Liver (tissue), 9 donors: ENCODE measurements around the gene ZEB1. TPM values are rescaled to one million over a fixed set of nuclear protein-coding genes. Genes with fewer than 3 reads are reported as not detected.

Experiments
- DNase-seq: peaks from one replicate; pipeline ENCODE4 v3.0.0-alpha.2; 2017; ENCODE audit warnings: low spot score
- H3K27ac ChIP-seq, 2 donors: one replicate each; pipeline ENCODE4 v1.7.0; 2013; ENCODE audit warnings: inconsistent platforms in 2 of 2, low read length in 2 of 2, control low read depth in 1 of 2, low read depth in 1 of 2, mild to moderate bottlenecking in 1 of 2
- H3K27me3 ChIP-seq, 4 donors: one replicate each; pipeline versions ENCODE4 v1.6.1 to v1.7.0; 2013; ENCODE audit warnings: low read length in 3 of 4, inconsistent platforms in 1 of 4, mild to moderate bottlenecking in 1 of 4, moderate library complexity in 1 of 4; ENCODE audit not compliant: control insufficient read depth in 4 of 4, insufficient read depth in 4 of 4
- H3K36me3 ChIP-seq, 4 donors: one replicate each; pipeline versions ENCODE4 v1.6.1 to v1.7.0; 2013; ENCODE audit warnings: low read length in 3 of 4, mild to moderate bottlenecking in 3 of 4, low read depth in 1 of 4, moderate library complexity in 1 of 4; ENCODE audit not compliant: control insufficient read depth in 4 of 4, insufficient read depth in 3 of 4
- H3K4me1 ChIP-seq, 4 donors: one replicate each; pipeline versions ENCODE4 v1.6.1 to v1.7.0; 2013; ENCODE audit warnings: low read length in 3 of 4, mild to moderate bottlenecking in 3 of 4, moderate library complexity in 1 of 4; ENCODE audit not compliant: control insufficient read depth in 4 of 4, insufficient read depth in 4 of 4
- H3K4me3 ChIP-seq, 3 donors: one replicate each; pipeline versions ENCODE4 v1.6.1 to v1.7.0; 2013; ENCODE audit warnings: low read length in 3 of 3, control low read depth in 1 of 3, low read depth in 1 of 3, mild to moderate bottlenecking in 1 of 3
- H3K9ac ChIP-seq, 2 donors: one replicate each; pipeline ENCODE4 v1.7.0; 2013; ENCODE audit warnings: low read length in 2 of 2, mild to moderate bottlenecking in 2 of 2, moderate library complexity in 2 of 2, control low read depth in 1 of 2, low read depth in 1 of 2
- H3K9me3 ChIP-seq, 4 donors: one replicate each; pipeline versions ENCODE4 v1.6.1 to v1.7.0; 2013; ENCODE audit warnings: low read length in 3 of 4; ENCODE audit not compliant: control insufficient read depth in 4 of 4
- EGR1 ChIP-seq, 2 donors: IDR thresholded peaks; 2 replicates each; pipeline ENCODE4 v1.6.1; 2016 to 2018; ENCODE audit warnings: antibody characterized with exemption in 2 of 2, low read depth in 2 of 2
- FOXA2 ChIP-seq: IDR thresholded peaks from 2 replicates; pipeline ENCODE4 v1.6.1; 2016; ENCODE audit warnings: antibody characterized with exemption
- GABPA ChIP-seq, 2 donors: IDR thresholded peaks in 1 of 2; conservative IDR thresholded peaks in 1 of 2; 2 replicates each; pipeline ENCODE4 v1.6.1; 2016; ENCODE audit warnings: antibody characterized with exemption in 2 of 2, mild to moderate bottlenecking in 1 of 2, moderate library complexity in 1 of 2
- HNF4A ChIP-seq, 2 donors: conservative IDR thresholded peaks; 2 replicates each; pipeline ENCODE4 v1.6.1; 2016; ENCODE audit warnings: antibody characterized with exemption in 2 of 2, mild to moderate bottlenecking in 2 of 2
- HNF4G ChIP-seq: IDR thresholded peaks from 2 replicates; pipeline ENCODE4 v1.6.1; 2016; ENCODE audit warnings: antibody characterized with exemption
- JUND ChIP-seq, 2 donors: IDR thresholded peaks; 2 replicates each; pipeline ENCODE4 v1.6.1; 2016; ENCODE audit warnings: antibody characterized with exemption in 2 of 2
- NR2F2 ChIP-seq: IDR thresholded peaks from 2 replicates; pipeline ENCODE4 v1.6.1; 2016; ENCODE audit warnings: antibody characterized with exemption
- RAD21 ChIP-seq, 2 donors: IDR thresholded peaks; 2 replicates each; pipeline ENCODE4 v1.6.1; 2016; ENCODE audit warnings: antibody characterized with exemption in 2 of 2, mild to moderate bottlenecking in 2 of 2
- RXRA ChIP-seq, 2 donors: IDR thresholded peaks; 2 replicates each; pipeline ENCODE4 v1.6.1; 2017 to 2018; ENCODE audit warnings: antibody characterized with exemption in 2 of 2, mild to moderate bottlenecking in 1 of 2
- SP1 ChIP-seq: IDR thresholded peaks from 2 replicates; pipeline ENCODE4 v1.6.1; 2018; ENCODE audit warnings: antibody characterized with exemption, mild to moderate bottlenecking
- TAF1 ChIP-seq: conservative IDR thresholded peaks from 2 replicates; pipeline ENCODE4 v1.6.1; 2016; ENCODE audit warnings: antibody characterized with exemption, mild to moderate bottlenecking
- YY1 ChIP-seq: IDR thresholded peaks from 2 replicates; pipeline ENCODE4 v1.6.1; 2016; ENCODE audit warnings: antibody characterized with exemption, mild to moderate bottlenecking
- WGBS: extraction: QIAGEN DNeasy Blood & Tissue Kit; methylation state at CpG from one replicate; pipeline ENCODE4 v1.1.7; 2013; 5-methylcytosine and 5-hydroxymethylcytosine counted together
- polyA plus RNA-seq, 2 donors: library from polyadenylated mRNA; stranded (reverse) in 1 of 2; unstranded in 1 of 2; fragments of 200-250 nt in 1 of 2; fragments of >200 nt in 1 of 2; fragmentation: Nextera tagmentation in 1 of 2; extraction: Ambion mirVana in 1 of 2; gene quantifications; one replicate each; pipeline versions ENCODE4 v1.2.1 to v1.2.3, GENCODE V29; 2013 to 2015
- total RNA-seq, 2 donors: library from RNA; depleted of rRNA; stranded (reverse); fragments of >200 nt; gene quantifications; one replicate each; pipeline ENCODE4 v1.2.3, GENCODE V29; 2014
- TF ChIP-seq, protein P1 (sequence below): IDR thresholded peaks from 2 replicates; pipeline ENCODE4 v1.6.1; 2016; ENCODE audit warnings: antibody characterized with exemption, mild to moderate bottlenecking
- TF ChIP-seq, protein P2 (sequence below): IDR thresholded peaks from 2 replicates; pipeline ENCODE4 v1.6.1; 2016; ENCODE audit warnings: antibody characterized with exemption
- TF ChIP-seq, protein P3 (sequence below): IDR thresholded peaks from 2 replicates; pipeline ENCODE4 v1.6.1; 2016; ENCODE audit warnings: antibody characterized with exemption
- TF ChIP-seq, protein P4 (sequence below): IDR thresholded peaks from 2 replicates; pipeline ENCODE4 v1.6.1; 2016; ENCODE audit warnings: antibody characterized with exemption
- donor health status: healthy.
- donor health status: healthy.
- donor health status: healthy.
- donor health status: healthy.
- donor health status: healthy.

ZEB1 gene
- total and polyA plus RNA-seq, 4 donors = 3.2 to 19.6 (median 6.5) TPM

DNA sequence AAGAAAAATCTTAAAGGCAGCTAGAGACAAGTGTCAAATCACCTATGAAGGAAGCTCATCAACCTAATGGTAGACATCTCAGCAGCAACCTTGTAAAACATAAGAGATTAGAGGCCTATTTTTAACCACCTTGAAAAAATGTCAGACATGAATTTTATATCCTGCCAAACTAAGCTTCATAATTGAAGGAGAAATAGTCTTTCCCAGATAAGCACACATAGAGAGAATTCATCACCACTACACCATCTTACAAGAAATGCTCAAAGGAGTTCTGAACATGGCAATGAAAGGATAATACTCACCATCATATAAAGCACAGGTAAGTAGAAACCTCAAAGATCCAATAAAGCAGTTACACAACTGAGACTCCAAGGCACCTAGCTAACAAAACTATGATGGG lies 156.5 kb downstream of the ZEB1 start:
- Histone ChIP-seq H3K27ac (no peak overlapping the region), H3K4me3 (no peak overlapping the region), H3K9me3 (peaks cover 0 to 4% (median 1%) of the 10 kb centered on the region in 4 donors), H3K27me3 (no peaks in the 10 kb centered on the region), H3K36me3 (no peaks in the 10 kb centered on the region), H3K9ac (no peak overlapping the region), H3K4me1 (no peaks in the 10 kb centered on the region)
- no peak for TF ChIP-seq RAD21 (IDR thresholded peaks at IDR 0.05)
- no peak for TF ChIP-seq JUND (IDR thresholded peaks at IDR 0.05)
- TF ChIP-seq FOXA2 = no peak
- no peak for TF ChIP-seq YY1
- no peak for TF ChIP-seq GABPA (IDR thresholded peaks at IDR 0.05 in 1 of 2, conservative IDR thresholded peaks at IDR 0.05 in 1 of 2)
- TF ChIP-seq HNF4A (conservative IDR thresholded peaks at IDR 0.05) = no peak
- no peak for TF ChIP-seq EGR1 (IDR thresholded peaks at IDR 0.05; ENCODE audit: low read depth in 2 of 2)
- no peak for DNase-seq

DNA sequence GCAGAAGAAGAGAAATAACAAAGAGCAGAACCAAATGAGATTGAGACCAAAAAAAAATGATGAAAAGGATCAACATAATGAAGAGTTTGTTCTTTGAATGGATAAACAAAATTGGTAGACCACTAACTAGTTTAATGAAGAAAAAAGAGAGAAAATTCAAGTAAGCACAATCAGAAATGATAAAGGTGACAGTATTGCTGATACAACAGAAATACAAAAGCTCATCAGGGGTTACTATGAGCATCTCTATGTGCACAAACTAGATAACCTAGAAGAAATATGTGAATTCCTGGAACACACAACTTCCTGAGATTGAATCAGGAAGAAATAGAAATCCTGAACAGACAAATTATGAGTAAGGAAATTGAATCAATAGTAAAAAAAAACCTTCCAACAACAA lies 157.1 kb downstream of the ZEB1 start:
- no peak for DNase-seq
- Histone ChIP-seq H3K4me1 (no peaks in the 10 kb centered on the region), H3K36me3 (no peaks in the 10 kb centered on the region), H3K4me3 (no peak overlapping the region), H3K27me3 (no peaks in the 10 kb centered on the region), H3K9me3 (peaks cover 0 to 4% (median 1%) of the 10 kb centered on the region in 4 donors), H3K9ac (no peak overlapping the region), H3K27ac (no peak overlapping the region)
- TF ChIP-seq TAF1 (no peak), NR2F2 (no peak), RAD21 (IDR thresholded peaks at IDR 0.05) (no peak)

DNA sequence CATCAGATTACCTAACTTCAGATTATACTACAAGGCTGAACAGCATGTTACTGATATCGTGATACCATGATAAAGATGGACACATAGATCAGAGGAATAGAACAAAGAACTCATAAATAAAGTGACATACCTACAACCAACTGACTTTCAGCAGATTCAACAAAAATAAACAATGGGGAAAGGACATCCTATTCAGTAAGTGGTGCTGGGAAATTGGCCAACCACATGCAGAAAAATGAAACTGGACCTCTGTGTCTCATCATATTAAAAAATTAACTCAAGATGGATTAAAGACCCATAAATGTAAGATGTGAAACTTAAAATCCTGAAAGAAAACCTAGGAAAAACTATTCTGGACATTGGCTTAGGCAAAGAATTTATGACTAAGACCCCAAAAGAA lies 158.6 kb downstream of the ZEB1 start:
- no peak overlapping the region for H3K27ac ChIP-seq
- H3K9ac ChIP-seq = no peak overlapping the region
- H3K9me3 ChIP-seq = peaks cover 0 to 4% (median 1%) of the 10 kb centered on the region in 4 donors
- 98% methylated on average over 1 of the region's 1 CpG for WGBS
- H3K27me3 ChIP-seq = no peaks in the 10 kb centered on the region
- no peak for DNase-seq
- no peak for TF ChIP-seq RAD21 (IDR thresholded peaks at IDR 0.05)
- no peak for TF ChIP-seq YY1
- no peak for TF ChIP-seq NR2F2
- TF ChIP-seq EGR1 (IDR thresholded peaks at IDR 0.05; ENCODE audit: low read depth in 2 of 2) = no peak
- no peak for TF ChIP-seq HNF4G
- TF ChIP-seq JUND (IDR thresholded peaks at IDR 0.05) = no peak
- TF ChIP-seq RXRA (IDR thresholded peaks at IDR 0.05) = no peak
- TF ChIP-seq, protein P1, sequence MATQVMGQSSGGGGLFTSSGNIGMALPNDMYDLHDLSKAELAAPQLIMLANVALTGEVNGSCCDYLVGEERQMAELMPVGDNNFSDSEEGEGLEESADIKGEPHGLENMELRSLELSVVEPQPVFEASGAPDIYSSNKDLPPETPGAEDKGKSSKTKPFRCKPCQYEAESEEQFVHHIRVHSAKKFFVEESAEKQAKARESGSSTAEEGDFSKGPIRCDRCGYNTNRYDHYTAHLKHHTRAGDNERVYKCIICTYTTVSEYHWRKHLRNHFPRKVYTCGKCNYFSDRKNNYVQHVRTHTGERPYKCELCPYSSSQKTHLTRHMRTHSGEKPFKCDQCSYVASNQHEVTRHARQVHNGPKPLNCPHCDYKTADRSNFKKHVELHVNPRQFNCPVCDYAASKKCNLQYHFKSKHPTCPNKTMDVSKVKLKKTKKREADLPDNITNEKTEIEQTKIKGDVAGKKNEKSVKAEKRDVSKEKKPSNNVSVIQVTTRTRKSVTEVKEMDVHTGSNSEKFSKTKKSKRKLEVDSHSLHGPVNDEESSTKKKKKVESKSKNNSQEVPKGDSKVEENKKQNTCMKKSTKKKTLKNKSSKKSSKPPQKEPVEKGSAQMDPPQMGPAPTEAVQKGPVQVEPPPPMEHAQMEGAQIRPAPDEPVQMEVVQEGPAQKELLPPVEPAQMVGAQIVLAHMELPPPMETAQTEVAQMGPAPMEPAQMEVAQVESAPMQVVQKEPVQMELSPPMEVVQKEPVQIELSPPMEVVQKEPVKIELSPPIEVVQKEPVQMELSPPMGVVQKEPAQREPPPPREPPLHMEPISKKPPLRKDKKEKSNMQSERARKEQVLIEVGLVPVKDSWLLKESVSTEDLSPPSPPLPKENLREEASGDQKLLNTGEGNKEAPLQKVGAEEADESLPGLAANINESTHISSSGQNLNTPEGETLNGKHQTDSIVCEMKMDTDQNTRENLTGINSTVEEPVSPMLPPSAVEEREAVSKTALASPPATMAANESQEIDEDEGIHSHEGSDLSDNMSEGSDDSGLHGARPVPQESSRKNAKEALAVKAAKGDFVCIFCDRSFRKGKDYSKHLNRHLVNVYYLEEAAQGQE = no peak
- no peak for TF ChIP-seq SP1
- TF ChIP-seq, protein P2, sequence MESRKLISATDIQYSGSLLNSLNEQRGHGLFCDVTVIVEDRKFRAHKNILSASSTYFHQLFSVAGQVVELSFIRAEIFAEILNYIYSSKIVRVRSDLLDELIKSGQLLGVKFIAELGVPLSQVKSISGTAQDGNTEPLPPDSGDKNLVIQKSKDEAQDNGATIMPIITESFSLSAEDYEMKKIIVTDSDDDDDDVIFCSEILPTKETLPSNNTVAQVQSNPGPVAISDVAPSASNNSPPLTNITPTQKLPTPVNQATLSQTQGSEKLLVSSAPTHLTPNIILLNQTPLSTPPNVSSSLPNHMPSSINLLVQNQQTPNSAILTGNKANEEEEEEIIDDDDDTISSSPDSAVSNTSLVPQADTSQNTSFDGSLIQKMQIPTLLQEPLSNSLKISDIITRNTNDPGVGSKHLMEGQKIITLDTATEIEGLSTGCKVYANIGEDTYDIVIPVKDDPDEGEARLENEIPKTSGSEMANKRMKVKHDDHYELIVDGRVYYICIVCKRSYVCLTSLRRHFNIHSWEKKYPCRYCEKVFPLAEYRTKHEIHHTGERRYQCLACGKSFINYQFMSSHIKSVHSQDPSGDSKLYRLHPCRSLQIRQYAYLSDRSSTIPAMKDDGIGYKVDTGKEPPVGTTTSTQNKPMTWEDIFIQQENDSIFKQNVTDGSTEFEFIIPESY = no peak
- TF ChIP-seq HNF4A (conservative IDR thresholded peaks at IDR 0.05) = no peak
- TF ChIP-seq, protein P3, sequence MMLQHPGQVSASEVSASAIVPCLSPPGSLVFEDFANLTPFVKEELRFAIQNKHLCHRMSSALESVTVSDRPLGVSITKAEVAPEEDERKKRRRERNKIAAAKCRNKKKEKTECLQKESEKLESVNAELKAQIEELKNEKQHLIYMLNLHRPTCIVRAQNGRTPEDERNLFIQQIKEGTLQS = no peak
- TF ChIP-seq, protein P4, sequence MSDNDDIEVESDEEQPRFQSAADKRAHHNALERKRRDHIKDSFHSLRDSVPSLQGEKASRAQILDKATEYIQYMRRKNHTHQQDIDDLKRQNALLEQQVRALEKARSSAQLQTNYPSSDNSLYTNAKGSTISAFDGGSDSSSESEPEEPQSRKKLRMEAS = no peak
- H3K4me1 ChIP-seq = peaks cover 0 to 7% (median 0%) of the 10 kb centered on the region in 4 donors
- H3K36me3 ChIP-seq = no peaks in the 10 kb centered on the region
- H3K4me3 ChIP-seq = no peak overlapping the region
